MM.1S (cell line): ENCODE data around the gene FAM227B.

Source experiments
- EZH2 ChIP-seq: fragments of 300-600 bp; sonication (generic); optimal IDR thresholded peaks from 2 replicates; pipeline ENCODE3; 2017; ENCODE audit warnings: low read depth, mild to moderate bottlenecking, antibody characterized with exemption, low read length, mixed read lengths
- TF ChIP-seq, protein P1 (sequence below): fragments of 300-600 bp; sonication (generic); IDR thresholded peaks from 2 replicates; pipeline ENCODE4 v1.5.1; 2016; ENCODE audit warnings: antibody characterized with exemption, low read length, mixed read lengths

DNA sequence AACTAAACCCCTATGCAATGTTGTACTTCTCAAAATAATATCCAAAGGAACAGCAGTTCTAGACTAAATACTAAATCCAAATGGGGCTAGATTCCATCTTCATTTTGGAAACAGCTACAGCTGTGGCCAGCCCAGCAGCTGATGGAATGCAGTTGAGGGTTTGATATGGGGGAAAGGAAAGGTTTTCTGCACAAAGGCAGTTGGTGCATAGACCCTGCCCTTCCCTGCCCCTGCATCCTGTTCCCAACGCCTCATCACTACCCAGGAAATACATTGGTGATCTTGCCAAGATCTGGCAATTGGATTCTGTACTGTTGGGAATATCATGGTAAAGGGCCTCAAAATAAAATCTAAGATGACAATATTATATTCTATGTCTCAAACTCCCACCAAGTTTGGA lies 44.1 kb upstream of the FAM227B start:
- no peak for TF ChIP-seq EZH2
- TF ChIP-seq, protein P1, sequence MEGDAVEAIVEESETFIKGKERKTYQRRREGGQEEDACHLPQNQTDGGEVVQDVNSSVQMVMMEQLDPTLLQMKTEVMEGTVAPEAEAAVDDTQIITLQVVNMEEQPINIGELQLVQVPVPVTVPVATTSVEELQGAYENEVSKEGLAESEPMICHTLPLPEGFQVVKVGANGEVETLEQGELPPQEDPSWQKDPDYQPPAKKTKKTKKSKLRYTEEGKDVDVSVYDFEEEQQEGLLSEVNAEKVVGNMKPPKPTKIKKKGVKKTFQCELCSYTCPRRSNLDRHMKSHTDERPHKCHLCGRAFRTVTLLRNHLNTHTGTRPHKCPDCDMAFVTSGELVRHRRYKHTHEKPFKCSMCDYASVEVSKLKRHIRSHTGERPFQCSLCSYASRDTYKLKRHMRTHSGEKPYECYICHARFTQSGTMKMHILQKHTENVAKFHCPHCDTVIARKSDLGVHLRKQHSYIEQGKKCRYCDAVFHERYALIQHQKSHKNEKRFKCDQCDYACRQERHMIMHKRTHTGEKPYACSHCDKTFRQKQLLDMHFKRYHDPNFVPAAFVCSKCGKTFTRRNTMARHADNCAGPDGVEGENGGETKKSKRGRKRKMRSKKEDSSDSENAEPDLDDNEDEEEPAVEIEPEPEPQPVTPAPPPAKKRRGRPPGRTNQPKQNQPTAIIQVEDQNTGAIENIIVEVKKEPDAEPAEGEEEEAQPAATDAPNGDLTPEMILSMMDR = no peak
